Neural progenitor cell (in vitro differentiated cells): ENCODE results near the gene HDGFL2. TPM values are rescaled to one million over a fixed set of nuclear protein-coding genes. Genes with fewer than 3 reads are reported as not detected.
A peak's percentile ranks its signal among the peaks of the same experiment; 100 is the strongest.

Source experiments
- DNase-seq: peaks from one replicate; pipeline ENCODE4 v3.0.0-alpha.2; 2016; ENCODE audit warnings: low spot score
- H2AFZ ChIP-seq: fragments of 200-600 bp; sonication (generic); replicated peaks from 2 replicates; pipeline ENCODE4 v1.6.1; 2016; ENCODE audit warnings: antibody characterized with exemption
- H3F3A ChIP-seq: fragments of 200-600 bp; sonication (generic); 2 replicates; pipeline ENCODE4 v1.6.1; 2016; ENCODE audit warnings: antibody characterized with exemption, low read depth
- H3K27ac ChIP-seq: fragments of 200-600 bp; sonication (generic); 2 replicates; pipeline ENCODE4 v1.5.1; 2016; ENCODE audit warnings: mild to moderate bottlenecking
- H3K27me3 ChIP-seq: fragments of 200-600 bp; sonication (generic); 2 replicates; pipeline ENCODE4 v1.6.1; 2016; ENCODE audit warnings: mild to moderate bottlenecking, moderate library complexity
- H3K36me3 ChIP-seq: fragments of 200-600 bp; sonication (generic); 2 replicates; pipeline ENCODE4 v1.5.1; 2016
- H3K4me1 ChIP-seq: fragments of 200-600 bp; sonication (generic); 2 replicates; pipeline ENCODE4 v1.6.1; 2016; ENCODE audit warnings: mixed run types
- H3K4me2 ChIP-seq: fragments of 200-600 bp; sonication (generic); 2 replicates; pipeline ENCODE4 v1.6.1; 2016
- H3K4me3 ChIP-seq: fragments of 200-600 bp; sonication (generic); 2 replicates; pipeline ENCODE4 v1.5.1; 2016
- H3K79me2 ChIP-seq: fragments of 200-600 bp; sonication (generic); 2 replicates; pipeline ENCODE4 v1.6.1; 2016; ENCODE audit warnings: low read depth
- H3K9ac ChIP-seq: fragments of 200-600 bp; sonication (generic); 2 replicates; pipeline ENCODE4 v1.6.1; 2016
- H3K9me3 ChIP-seq: fragments of 200-600 bp; sonication (generic); 2 replicates; pipeline ENCODE4 v1.5.1; 2016; ENCODE audit warnings: low read depth
- H4K20me1 ChIP-seq: fragments of 200-600 bp; sonication (generic); 2 replicates; pipeline ENCODE4 v1.6.1; 2016; ENCODE audit warnings: low read depth
- H3K27ac Mint-ChIP-seq: 3 replicates; pipeline ENCODE4 v1.8.0; 2021; ENCODE audit warnings: mixed read lengths
- H3K27me3 Mint-ChIP-seq: 2 replicates; pipeline ENCODE4 v1.8.0; 2022; ENCODE audit warnings: low read depth, mild to moderate bottlenecking, inconsistent platforms, moderate library complexity, mixed read lengths; ENCODE audit not compliant: insufficient read depth
- H3K36me3 Mint-ChIP-seq: 3 replicates; pipeline ENCODE4 v1.8.0; 2021; ENCODE audit warnings: mixed read lengths
- H3K4me1 Mint-ChIP-seq: 3 replicates; pipeline ENCODE4 v1.8.0; 2021; ENCODE audit warnings: mixed read lengths
- H3K4me3 Mint-ChIP-seq: 3 replicates; pipeline ENCODE4 v1.8.0; 2021; ENCODE audit warnings: mild to moderate bottlenecking, moderate library complexity, mixed read lengths
- H3K9me3 Mint-ChIP-seq: 3 replicates; pipeline ENCODE4 v1.8.0; 2020; ENCODE audit warnings: mixed read lengths
- CTCF ChIP-seq: fragments of 200-600 bp; sonication (generic); IDR thresholded peaks from 2 replicates; pipeline ENCODE4 v1.5.1; 2017; ENCODE audit warnings: antibody characterized with exemption, mild to moderate bottlenecking
- EZH2 ChIP-seq: fragments of 200-600 bp; sonication (generic); IDR thresholded peaks from 2 replicates; pipeline ENCODE4 v1.6.1; 2017; ENCODE audit warnings: antibody characterized with exemption, mild to moderate bottlenecking, moderate library complexity
- EZH2phosphoT487 ChIP-seq: fragments of 200-600 bp; sonication (generic); IDR thresholded peaks from 2 replicates; pipeline ENCODE4 v1.6.1; 2017; ENCODE audit warnings: antibody characterized with exemption
- total RNA-seq: library from RNA; depleted of rRNA; stranded (reverse); fragments of >200 nt; gene quantifications from 2 replicates; pipeline ENCODE4 v1.2.3, GENCODE V29; 2015; ENCODE audit warnings: low replicate concordance

HDGFL2 gene
- total RNA-seq, 1 donor from 2014 or later = 36.0 TPM

- TF ChIP-seq EZH2phosphoT487 = no peak
- no peak for TF ChIP-seq EZH2
- no peak for TF ChIP-seq CTCF
- Histone ChIP-seq H3F3A (no peaks in the 10 kb centered on the region), H3K4me2 (no peak overlapping the region), H3K27ac (peak overlapping the region; percentile 29), H2AFZ (no peak overlapping the region), H3K27me3 (no peaks in the 10 kb centered on the region), H4K20me1 (peaks cover 19% of the 10 kb centered on the region), H3K9me3 (no peaks in the 10 kb centered on the region), H3K36me3 (no peaks in the 10 kb centered on the region), H3K79me2 (no peaks in the 10 kb centered on the region), H3K9ac (no peak overlapping the region), H3K4me3 (no peak overlapping the region), H3K4me1 (no peaks in the 10 kb centered on the region)
- peaks cover 12% of the 10 kb centered on the region for H3K36me3 Mint-ChIP-seq
- H3K9me3 Mint-ChIP-seq = no peaks in the 10 kb centered on the region
- peaks cover 5% of the 10 kb centered on the region for H3K27me3 Mint-ChIP-seq
- DNase-seq = no peak
- H3K27ac Mint-ChIP-seq = no peak overlapping the region
- no peak overlapping the region for H3K4me3 Mint-ChIP-seq
- H3K4me1 Mint-ChIP-seq = peaks cover 2% of the 10 kb centered on the region
Observed at GRCh38 chr19:4444765-4445741, 27.0 kb upstream of the HDGFL2 start.

GRCh38 chr19:4445963-4446703 lies 26.0 kb upstream of the HDGFL2 start:
- Histone ChIP-seq H3K9ac (no peak overlapping the region), H4K20me1 (peaks cover 19% of the 10 kb centered on the region), H3F3A (peaks cover 4% of the 10 kb centered on the region), H3K4me1 (no peaks in the 10 kb centered on the region), H3K4me3 (no peak overlapping the region), H2AFZ (no peak overlapping the region), H3K27me3 (no peaks in the 10 kb centered on the region), H3K9me3 (no peaks in the 10 kb centered on the region), H3K4me2 (no peak overlapping the region), H3K27ac (no peak overlapping the region), H3K79me2 (no peaks in the 10 kb centered on the region), H3K36me3 (no peaks in the 10 kb centered on the region)
- Mint-ChIP-seq H3K9me3 (no peaks in the 10 kb centered on the region), H3K4me1 (peaks cover 2% of the 10 kb centered on the region), H3K36me3 (peaks cover 11% of the 10 kb centered on the region), H3K27me3 (peaks cover 5% of the 10 kb centered on the region), H3K27ac (no peak overlapping the region), H3K4me3 (no peak overlapping the region)
- TF ChIP-seq EZH2phosphoT487 (no peak), CTCF (no peak), EZH2 (no peak)
- DNase-seq = no peak

DNA sequence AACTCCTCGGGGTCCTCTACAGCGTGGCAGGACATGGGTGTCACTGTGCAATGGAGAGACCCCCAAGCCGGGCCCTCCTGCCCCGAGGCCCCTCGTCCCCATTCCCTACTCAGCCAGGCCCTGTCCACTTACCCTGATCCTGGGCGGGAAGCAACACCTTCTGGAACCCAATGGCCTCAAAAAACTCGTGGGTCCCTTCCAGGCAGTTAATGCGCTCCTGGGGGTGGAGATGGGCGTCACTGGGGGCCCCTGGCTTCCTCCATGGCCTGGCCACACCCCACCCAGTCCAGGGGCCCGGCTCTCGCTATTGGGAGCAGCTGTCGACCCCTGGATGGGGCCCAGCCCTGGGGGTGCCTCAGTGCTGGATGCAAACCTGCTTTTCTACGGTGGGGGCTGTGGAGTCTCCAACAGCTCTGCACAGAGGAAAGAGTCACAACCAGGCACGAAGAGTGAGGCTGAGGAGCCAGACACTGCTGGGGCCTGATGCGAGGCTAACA lies 25.3 kb upstream of the HDGFL2 start:
- Histone ChIP-seq H3F3A (peaks cover 9% of the 10 kb centered on the region), H3K27me3 (no peaks in the 10 kb centered on the region), H3K4me1 (no peaks in the 10 kb centered on the region), H3K36me3 (no peaks in the 10 kb centered on the region), H3K9me3 (no peaks in the 10 kb centered on the region), H4K20me1 (peaks cover 19% of the 10 kb centered on the region), H3K4me2 (no peak overlapping the region), H2AFZ (no peak overlapping the region), H3K79me2 (no peaks in the 10 kb centered on the region), H3K4me3 (no peak overlapping the region), H3K27ac (no peak overlapping the region), H3K9ac (no peak overlapping the region)
- no peak for DNase-seq
- no peak overlapping the region for H3K27ac Mint-ChIP-seq
- no peak overlapping the region for H3K4me3 Mint-ChIP-seq
- H3K36me3 Mint-ChIP-seq = peaks cover 11% of the 10 kb centered on the region
- peaks cover 5% of the 10 kb centered on the region for H3K27me3 Mint-ChIP-seq
- peaks cover 2% of the 10 kb centered on the region for H3K4me1 Mint-ChIP-seq
- no peaks in the 10 kb centered on the region for H3K9me3 Mint-ChIP-seq
- TF ChIP-seq EZH2phosphoT487 = no peak
- no peak for TF ChIP-seq CTCF
- TF ChIP-seq EZH2 = no peak
